Heart left ventricle (tissue), 16 donors: Measurements from ENCODE around the gene FBP1. TPM values are rescaled to one million over a fixed set of nuclear protein-coding genes. Genes with fewer than 3 reads are reported as not detected.

Experiments used
- ATAC-seq, 4 donors: fragments of 200-7000 bp; cut with Tn5 transposase; one replicate each; pipeline ENCODE4 v1.9.1; 2020 to 2022; ENCODE audit warnings: moderate library complexity in 4 of 4, mild to moderate bottlenecking in 3 of 4, moderate number of reproducible peaks in 1 of 4
- DNase-seq, 5 donors: peaks; one replicate each; pipeline ENCODE4 v3.0.0-alpha.2; 2020
- H3K27ac ChIP-seq, 12 donors: fragments of 200-600 bp; sonication (generic) in 4 of 12; one replicate each; pipeline versions ENCODE4 v1.5.0 to v1.8.0; 2016 to 2022; ENCODE audit warnings: mild to moderate bottlenecking in 2 of 12
- H3K27me3 ChIP-seq, 9 donors: fragments of 200-600 bp; sonication (generic) in 2 of 9; one replicate each; pipeline versions ENCODE4 v1.5.1 to v1.8.0; 2016 to 2022; ENCODE audit warnings: mild to moderate bottlenecking in 3 of 9
- H3K36me3 ChIP-seq, 9 donors: fragments of 200-600 bp; sonication (generic) in 2 of 9; one replicate each; pipeline versions ENCODE4 v1.5.0 to v1.8.0; 2018 to 2022; ENCODE audit warnings: mild to moderate bottlenecking in 2 of 9
- H3K4me1 ChIP-seq, 12 donors: fragments of 200-600 bp; sonication (generic) in 4 of 12; one replicate each; pipeline versions ENCODE4 v1.5.0 to v1.8.0; 2016 to 2022; ENCODE audit warnings: mild to moderate bottlenecking in 3 of 12
- H3K4me3 ChIP-seq, 12 donors: fragments of 200-600 bp; sonication (generic) in 4 of 12; one replicate each; pipeline versions ENCODE4 v1.5.0 to v1.8.0; 2017 to 2022; ENCODE audit warnings: mild to moderate bottlenecking in 9 of 12, moderate library complexity in 4 of 12
- H3K9me3 ChIP-seq, 12 donors: fragments of 200-600 bp; sonication (generic) in 4 of 12; one replicate each; pipeline versions ENCODE4 v1.5.0 to v1.8.0; 2016 to 2022; ENCODE audit warnings: mild to moderate bottlenecking in 1 of 12
- POLR2A ChIP-seq, 2 donors: fragments of 450-650 bp; IDR thresholded peaks; one replicate each; pipeline ENCODE4 v1.6.1; 2017; ENCODE audit warnings: antibody characterized with exemption in 2 of 2, mild to moderate bottlenecking in 2 of 2, moderate library complexity in 2 of 2
- WGBS, 4 donors: extraction: QIAGEN DNeasy Blood & Tissue Kit in 2 of 4; methylation state at CpG; one replicate each; pipeline versions ENCODE4 v1.1.5 to v1.1.7; 2013 to 2018; 5-methylcytosine and 5-hydroxymethylcytosine counted together
- intact Hi-C, 10 donors: fragments of 100-400 bp; cut with DNase I; formaldehyde crosslinking; loops; one replicate each; pipeline versions ENCODE4 v1.11.1 to v1.14.2; 2022
- polyA plus RNA-seq, 2 donors: library from polyadenylated mRNA; stranded (reverse); fragments of 200-250 nt; gene quantifications; one replicate each; pipeline ENCODE4 v1.2.3, GENCODE V29; 2013
- total RNA-seq, 9 donors: library from RNA; depleted of rRNA in 2 of 9; stranded (reverse); fragments of >200 nt in 2 of 9; fragmentation: NEBNext Ultra II Directional in 3 of 9; extraction: Animal tissue kit (Norgen Biotek cat#: 25700) in 3 of 9; gene quantifications; one replicate each; pipeline versions ENCODE4 v1.1.0 to v1.2.4, GENCODE V29; 2016 to 2023
- TF ChIP-seq, protein P1 (sequence below), 12 donors: fragments of 200-600 bp; sonication (generic) in 4 of 12; IDR thresholded peaks; one replicate each; pipeline versions ENCODE4 v1.5.0 to v1.8.0; 2018 to 2022; ENCODE audit warnings: antibody characterized with exemption in 12 of 12, mild to moderate bottlenecking in 5 of 12
- donor health status: ischemic (EF 13 %, LVEDD 7.1; RV severe dilation, severe dysfunction).
- donor health status: healthy with polysubstance abuse.
- donor health status: DM: no; HTN: yes; CAD: no.
- donor health status: DM: no; HTN: no; CAD: no.
- donor health status: ischemic (EF 25% LVEDD 6.9; RV normal size, moderate dysfunction).
- donor health status: ischemic (EF 25% LVEDD 5.7; RV mildly dilated, moderate dysfunction).
- donor health status: healthy.
- donor health status: DM: yes; HTN: yes; CAD: no.
- donor health status: ischemic (EF 35%, LVEDD 5.7; RV mildly dilated, moderate dysfunction).
- donor health status: nonischemic (EF 11% LVEDD 7.7; RV severe dilation, severe dysfunction).
- donor health status: DM: yes; HTN: yes; CAD: no.
- donor health status: PGD.
- donor health status: ischemic (EF 29% LVEDD 5.4; RV normal size, mild dysfunction).
- donor health status: nonischemic (EF 23%, LVEDD 6.1; RV moderate dilation, normal function).

The FBP1 gene
- total and polyA plus RNA-seq, 11 donors: 0.50 to 18.5 (median 0.94) TPM

DNA sequence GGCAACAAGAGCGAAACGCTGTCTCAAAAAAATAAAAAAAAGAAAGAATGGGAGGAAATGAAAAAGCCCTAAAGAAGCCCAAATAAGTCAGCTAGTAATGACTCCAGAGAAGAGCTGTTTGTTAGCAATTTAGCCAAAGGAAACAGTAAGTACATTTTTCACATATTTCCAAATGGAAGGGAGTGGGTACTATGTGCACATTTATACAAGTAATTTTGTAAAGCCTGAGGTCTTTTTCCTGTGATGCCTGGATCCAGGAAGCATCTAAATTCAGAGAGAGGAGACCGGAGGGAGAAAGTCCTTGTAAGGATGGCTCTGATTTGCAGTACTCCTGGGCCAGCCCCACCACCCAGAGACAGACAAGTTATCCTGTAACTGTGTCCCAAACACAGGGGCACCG, 14.7 kb downstream of the FBP1 start:
- WGBS, 4 donors: 57 to 76% (median 69%) methylated on average over 4 of the region's 4 CpGs
- Histone ChIP-seq H3K9me3 (no peaks in the 10 kb centered on the region), H3K27ac (peak overlapping the region in 1 of 12 donors; percentile 37), H3K4me3 (no peak overlapping the region), H3K4me1 (no peaks in the 10 kb centered on the region), H3K27me3 (no peaks in the 10 kb centered on the region), H3K36me3 (no peaks in the 10 kb centered on the region)
- ATAC-seq (no peak), DNase-seq (no peak)
- TF ChIP-seq, protein P1, sequence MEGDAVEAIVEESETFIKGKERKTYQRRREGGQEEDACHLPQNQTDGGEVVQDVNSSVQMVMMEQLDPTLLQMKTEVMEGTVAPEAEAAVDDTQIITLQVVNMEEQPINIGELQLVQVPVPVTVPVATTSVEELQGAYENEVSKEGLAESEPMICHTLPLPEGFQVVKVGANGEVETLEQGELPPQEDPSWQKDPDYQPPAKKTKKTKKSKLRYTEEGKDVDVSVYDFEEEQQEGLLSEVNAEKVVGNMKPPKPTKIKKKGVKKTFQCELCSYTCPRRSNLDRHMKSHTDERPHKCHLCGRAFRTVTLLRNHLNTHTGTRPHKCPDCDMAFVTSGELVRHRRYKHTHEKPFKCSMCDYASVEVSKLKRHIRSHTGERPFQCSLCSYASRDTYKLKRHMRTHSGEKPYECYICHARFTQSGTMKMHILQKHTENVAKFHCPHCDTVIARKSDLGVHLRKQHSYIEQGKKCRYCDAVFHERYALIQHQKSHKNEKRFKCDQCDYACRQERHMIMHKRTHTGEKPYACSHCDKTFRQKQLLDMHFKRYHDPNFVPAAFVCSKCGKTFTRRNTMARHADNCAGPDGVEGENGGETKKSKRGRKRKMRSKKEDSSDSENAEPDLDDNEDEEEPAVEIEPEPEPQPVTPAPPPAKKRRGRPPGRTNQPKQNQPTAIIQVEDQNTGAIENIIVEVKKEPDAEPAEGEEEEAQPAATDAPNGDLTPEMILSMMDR (IDR thresholded peaks at IDR 0.05): no peak
- intact Hi-C loops: no loop called here

GRCh38 chr9:94623253-94623652, 16.1 kb downstream of the FBP1 start:
- H3K27me3 ChIP-seq: no peaks in the 10 kb centered on the region
- H3K4me1 ChIP-seq: no peaks in the 10 kb centered on the region
- no peak overlapping the region for H3K27ac ChIP-seq
- no peak overlapping the region for H3K4me3 ChIP-seq
- no peaks in the 10 kb centered on the region for H3K9me3 ChIP-seq
- WGBS, 4 donors: 69 to 80% (median 77%) methylated on average over 9 of the region's 9 CpGs
- no peak for DNase-seq
- ATAC-seq: peak in 1 of 4 donors; percentile 14
- TF ChIP-seq, protein P1 (IDR thresholded peaks at IDR 0.05): peak in 3 of 12 donors; percentile 17 to 30 (median 23)
- no peak for TF ChIP-seq POLR2A (IDR thresholded peaks at IDR 0.05)
- intact Hi-C loops: no loop called here
- no peaks in the 10 kb centered on the region for H3K36me3 ChIP-seq

- no peaks in the 10 kb centered on the region for H3K36me3 ChIP-seq
- TF ChIP-seq, protein P1 (IDR thresholded peaks at IDR 0.05): no peak
- no peak for TF ChIP-seq POLR2A (IDR thresholded peaks at IDR 0.05)
- intact Hi-C loops: no loop called here
- H3K4me1 ChIP-seq: no peaks in the 10 kb centered on the region
- DNase-seq (no peak), ATAC-seq (no peak)
- no peak overlapping the region for H3K27ac ChIP-seq
- WGBS, 4 donors: 85 to 93% (median 89%) methylated on average over 19 of the region's 19 CpGs
- H3K9me3 ChIP-seq: no peaks in the 10 kb centered on the region
- H3K4me3 ChIP-seq: no peak overlapping the region
- no peaks in the 10 kb centered on the region for H3K27me3 ChIP-seq
Observed at GRCh38 chr9:94622087-94622800, 17.1 kb downstream of the FBP1 start.

GRCh38 chr9:94619026-94619425, 20.3 kb downstream of the FBP1 start:
- no peaks in the 10 kb centered on the region for H3K9me3 ChIP-seq
- no peaks in the 10 kb centered on the region for H3K36me3 ChIP-seq
- DNase-seq: no peak
- 41 to 47% (median 44%) methylated on average over 4 of the region's 4 CpGs for WGBS, 4 donors
- H3K4me3 ChIP-seq: no peak overlapping the region
- intact Hi-C loops: no loop called here
- no peak overlapping the region for H3K27ac ChIP-seq
- no peak for TF ChIP-seq POLR2A (IDR thresholded peaks at IDR 0.05)
- TF ChIP-seq, protein P1 (IDR thresholded peaks at IDR 0.05): no peak
- no peak for ATAC-seq
- H3K4me1 ChIP-seq: no peaks in the 10 kb centered on the region
- no peaks in the 10 kb centered on the region for H3K27me3 ChIP-seq
